ENCODE data around the gene CRKL.
"Not testable (repeated sequence)": the region's sequence is repeated elsewhere in the genome, so short reads cannot be mapped to it uniquely, and the experiment has no call there.

The CRKL gene

GRCh38 chr22:20885557-20886323, 31.5 kb upstream of the CRKL start:
- ChIA-PET CTCF (interaction anchor here (0.5 to 0.9 kb wide), 7 partner anchors 10 to 106 kb away, joined by 3 to 10 read pairs (median 3); partner anchors contain the start of gene CRKL), POLR2A (ENCODE audit: low non-redundant PET) (no interaction called here)
- peak; percentile 61 for DNase-seq (ENCODE audit: low spot score)
- H3K27ac ChIP-seq = peak overlapping the region; percentile 67
- TF ChIP-seq CTCF (conservative IDR thresholded peaks at IDR 0.05; ENCODE audit: low read depth) = peak; percentile 90

GRCh38 chr22:20887375-20887774, 29.8 kb upstream of the CRKL start:
- ChIA-PET CTCF (no interaction called here), POLR2A (ENCODE audit: low non-redundant PET) (no interaction called here)
- H3K27ac ChIP-seq = no peak overlapping the region
- no peak for DNase-seq (ENCODE audit: low spot score)
- TF ChIP-seq CTCF (conservative IDR thresholded peaks at IDR 0.05; ENCODE audit: low read depth) = no peak

GRCh38 chr22:20889025-20889704, 28.0 kb upstream of the CRKL start:
- no peak for TF ChIP-seq CTCF (conservative IDR thresholded peaks at IDR 0.05; ENCODE audit: low read depth)
- CTCF ChIA-PET = no interaction called here
- DNase-seq (ENCODE audit: low spot score) = no peak
- no peak overlapping the region for H3K27ac ChIP-seq
- POLR2A ChIA-PET (ENCODE audit: low non-redundant PET) = no interaction called here

- ChIA-PET CTCF (no interaction called here), POLR2A (ENCODE audit: low non-redundant PET) (no interaction called here)
- TF ChIP-seq CTCF (conservative IDR thresholded peaks at IDR 0.05; ENCODE audit: low read depth) = no peak
- no peak for DNase-seq (ENCODE audit: low spot score)
- no peak overlapping the region for H3K27ac ChIP-seq
Observed at GRCh38 chr22:20889904-20890540, 27.2 kb upstream of the CRKL start.

GRCh38 chr22:20890975-20891374, 26.2 kb upstream of the CRKL start:
- DNase-seq (ENCODE audit: low spot score) = no peak
- CTCF ChIA-PET = no interaction called here
- TF ChIP-seq CTCF (conservative IDR thresholded peaks at IDR 0.05; ENCODE audit: low read depth) = no peak
- POLR2A ChIA-PET (ENCODE audit: low non-redundant PET) = no interaction called here
- no peak overlapping the region for H3K27ac ChIP-seq

- POLR2A ChIA-PET (ENCODE audit: low non-redundant PET); DNase-seq (ENCODE audit: low spot score); CTCF ChIA-PET; H3K27ac ChIP-seq: not testable (repeated sequence)
Observed at GRCh38 chr22:20897737-20898136, 19.5 kb upstream of the CRKL start.
